ENCODE data around the gene C3AR1.

- TF ChIP-seq CTCF (IDR thresholded peaks at IDR 0.05) = no peak
- TF ChIP-seq POLR2A (IDR thresholded peaks at IDR 0.05) = peak in 2 of 3 donors; percentile 34 to 63
Measured at GRCh38 chr12:8065991-8066594, at the start of gene C3AR1.

Data from body of pancreas (tissue), 4 donors.